Sigmoid colon (tissue), 4 donors: ENCODE measurements around the gene TAF1.

Experiments
- CTCF ChIP-seq, 4 experiments: fragments of 450-650 bp in 3 of 4; fragments of 200-600 bp in 1 of 4; IDR thresholded peaks; one replicate each; pipeline ENCODE4 v1.5.1; 2016 to 2019; ENCODE audit warnings: antibody characterized with exemption in 4 of 4, mild to moderate bottlenecking in 3 of 4, moderate library complexity in 2 of 4
- EP300 ChIP-seq, 4 donors: sonication (generic); formaldehyde crosslinking; IDR thresholded peaks; one replicate each; pipeline ENCODE4 v1.6.1; 2017; ENCODE audit warnings: antibody characterized with exemption in 4 of 4
- POLR2AphosphoS5 ChIP-seq, 4 donors: sonication (generic); formaldehyde crosslinking; IDR thresholded peaks; one replicate each; pipeline ENCODE4 v1.6.1; 2017; ENCODE audit warnings: antibody characterized with exemption in 4 of 4

DNA sequence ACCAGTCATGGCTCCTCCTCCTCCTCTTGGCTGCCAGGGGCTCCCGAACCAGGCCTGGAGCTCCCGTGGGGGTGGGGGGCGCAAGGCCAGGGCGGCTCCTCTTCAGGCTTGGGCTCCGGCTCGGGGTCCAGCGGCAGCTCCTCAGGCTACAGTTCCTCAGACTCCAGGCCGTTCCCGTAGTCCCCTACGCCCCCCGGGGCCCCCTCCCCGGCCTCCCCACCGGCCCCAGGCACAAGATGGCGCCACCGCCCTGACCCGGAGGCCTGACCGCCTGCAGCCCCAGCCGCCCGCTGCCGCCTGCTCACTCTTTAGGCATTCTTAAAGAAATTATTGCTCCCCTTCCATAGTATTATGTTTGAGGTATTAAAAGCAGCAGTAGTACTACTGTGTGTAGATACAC lies 54.5 kb downstream of the TAF1 start:
- TF ChIP-seq EP300 (IDR thresholded peaks at IDR 0.05) (no peak), CTCF (IDR thresholded peaks at IDR 0.05) (no peak), POLR2AphosphoS5 (IDR thresholded peaks at IDR 0.05) (no peak)
